GM18861 (cell line): ENCODE data around the gene TENM4.

Experiments
- ATAC-seq: cut with Tn5 transposase; IDR thresholded peaks from one replicate; pipeline ENCODE4 v1.9.1; 2021; ENCODE audit not compliant: unreplicated experiment

TENM4 gene

GRCh38 chr11:79449040-79449439, 8.2 kb upstream of the TENM4 start:
- no peak for ATAC-seq

GRCh38 chr11:79447038-79447786, 6.4 kb upstream of the TENM4 start:
- no peak for ATAC-seq

DNA sequence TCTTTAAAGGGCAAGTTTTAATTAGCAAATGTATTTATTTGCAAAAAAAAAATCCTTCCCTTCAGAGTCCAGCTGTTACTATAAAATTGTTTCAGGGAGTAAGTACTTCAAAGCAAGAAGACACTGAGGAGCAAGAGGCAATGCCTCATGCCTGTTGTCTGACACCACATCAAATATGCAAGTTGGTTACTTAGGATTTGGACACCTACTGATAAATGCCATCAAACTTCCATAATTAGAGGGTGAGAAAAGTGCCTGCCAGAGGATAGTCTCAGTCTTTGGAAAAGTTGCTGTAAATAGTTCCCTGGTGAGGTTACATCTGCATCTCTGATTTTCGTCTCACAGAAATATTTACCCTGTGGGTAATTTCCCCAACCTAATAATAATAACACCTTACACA, 4.1 kb upstream of the TENM4 start:
- no peak for ATAC-seq

DNA sequence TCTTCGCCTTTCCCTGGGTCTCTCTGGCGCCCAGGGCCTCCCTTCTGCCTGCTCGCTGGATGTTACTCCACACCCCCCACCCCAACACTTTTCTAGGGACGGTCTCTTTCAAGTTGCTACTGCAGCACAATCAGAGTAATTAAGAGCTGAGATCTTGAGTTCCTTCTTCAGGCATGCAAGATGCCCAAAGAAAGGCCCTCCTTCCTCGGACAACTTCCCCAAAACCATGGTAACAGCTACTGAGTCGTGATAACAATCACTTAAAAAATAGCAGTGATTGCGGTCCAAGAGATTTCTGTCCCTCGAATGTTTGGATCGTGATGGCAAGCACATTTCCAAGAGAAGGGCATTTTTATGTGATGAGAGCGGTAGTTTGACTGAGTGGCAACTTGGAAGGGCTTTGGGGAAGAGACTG, 638 bp upstream of the TENM4 start:
- no peak for ATAC-seq

- ATAC-seq, result no peak
Observed at GRCh38 chr11:79439886-79440570, 802 bp downstream of the TENM4 start.

DNA sequence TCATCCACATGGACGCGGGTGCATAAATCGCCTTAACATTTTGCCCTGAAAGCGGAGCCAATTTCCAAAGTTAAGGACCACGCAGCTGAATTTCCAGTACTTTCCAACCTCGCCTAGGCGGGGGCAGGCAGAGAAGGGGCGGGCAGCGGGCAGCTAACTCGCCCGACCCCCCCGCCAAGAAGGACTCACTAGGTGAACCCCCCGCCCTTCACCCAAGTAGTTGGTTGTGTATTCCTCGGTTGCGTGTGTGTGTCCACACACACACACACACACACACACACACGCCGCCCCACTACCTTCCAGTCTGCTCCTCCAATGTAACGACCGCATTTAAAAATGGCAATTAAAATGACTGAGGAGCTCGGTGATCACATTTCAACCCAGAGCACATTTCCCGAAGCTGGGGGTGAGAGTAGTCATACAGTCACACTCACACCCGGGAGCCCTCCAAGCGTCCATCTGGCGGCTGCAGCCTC, 1.4 kb downstream of the TENM4 start:
- no peak for ATAC-seq

DNA sequence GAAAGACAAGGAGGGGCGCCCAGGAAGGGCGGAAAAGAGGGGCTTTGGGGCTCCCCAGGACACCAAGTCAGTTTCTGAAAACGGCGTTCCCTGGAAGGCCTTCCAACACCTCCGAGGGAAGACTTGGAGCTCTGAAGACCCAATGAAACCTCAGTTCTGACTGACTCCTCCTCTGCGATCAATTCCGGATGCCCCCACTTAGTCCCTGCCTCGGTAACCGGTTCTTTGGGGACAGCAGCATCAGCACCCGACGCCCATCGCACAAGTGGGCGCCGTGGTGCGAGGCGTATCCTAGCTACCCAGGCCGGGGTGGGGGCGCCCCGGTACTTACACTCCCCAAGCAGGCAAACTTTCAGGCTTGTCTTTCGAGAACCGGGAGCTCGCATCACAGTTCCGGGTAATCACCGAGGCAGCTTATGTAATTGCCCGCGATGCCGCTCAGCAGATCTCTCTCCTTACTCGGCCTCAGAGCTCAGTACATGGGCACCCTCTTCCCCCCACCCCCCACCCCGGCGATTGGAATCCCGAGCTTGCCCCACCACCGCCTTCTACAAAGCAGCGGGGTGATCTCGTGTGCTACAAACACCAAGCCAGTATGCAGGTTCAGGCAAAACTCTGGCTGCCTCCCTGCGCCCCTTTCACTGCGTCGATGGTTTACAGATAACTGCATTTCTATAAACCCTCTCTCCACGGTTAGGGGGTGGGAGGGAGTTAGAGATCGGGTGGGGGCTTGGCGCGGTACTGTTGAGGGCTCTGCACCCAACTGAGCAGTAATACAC, 2.0 kb downstream of the TENM4 start:
- no peak for ATAC-seq

- no peak for ATAC-seq
Observed at GRCh38 chr11:79437981-79438630, 2.7 kb downstream of the TENM4 start.

GRCh38 chr11:79437278-79437980, 3.4 kb downstream of the TENM4 start:
- no peak for ATAC-seq

GRCh38 chr11:79436919-79437277, 3.9 kb downstream of the TENM4 start:
- no peak for ATAC-seq

DNA sequence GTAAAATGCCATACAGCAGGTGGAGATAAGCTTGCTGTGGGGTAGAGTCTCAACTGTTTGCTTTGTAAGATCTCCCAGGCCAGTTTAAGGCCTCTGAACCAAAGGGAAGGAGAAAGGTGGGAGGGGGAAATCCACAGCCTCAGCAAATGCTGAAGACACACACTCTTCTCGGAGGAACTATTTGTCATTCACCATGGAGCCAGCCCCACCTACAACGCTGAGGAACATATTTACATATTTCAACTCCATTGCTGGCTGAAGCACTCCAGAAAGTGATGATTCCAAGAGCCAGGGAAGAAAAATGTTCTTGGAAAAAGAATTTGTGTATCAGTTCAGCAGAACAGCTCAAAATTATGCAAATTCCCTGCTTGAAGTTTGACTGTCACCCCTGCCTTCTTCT, 6.5 kb downstream of the TENM4 start:
- ATAC-seq, result no peak

- ATAC-seq, result no peak
Observed at GRCh38 chr11:79432138-79432537, 8.7 kb downstream of the TENM4 start.

DNA sequence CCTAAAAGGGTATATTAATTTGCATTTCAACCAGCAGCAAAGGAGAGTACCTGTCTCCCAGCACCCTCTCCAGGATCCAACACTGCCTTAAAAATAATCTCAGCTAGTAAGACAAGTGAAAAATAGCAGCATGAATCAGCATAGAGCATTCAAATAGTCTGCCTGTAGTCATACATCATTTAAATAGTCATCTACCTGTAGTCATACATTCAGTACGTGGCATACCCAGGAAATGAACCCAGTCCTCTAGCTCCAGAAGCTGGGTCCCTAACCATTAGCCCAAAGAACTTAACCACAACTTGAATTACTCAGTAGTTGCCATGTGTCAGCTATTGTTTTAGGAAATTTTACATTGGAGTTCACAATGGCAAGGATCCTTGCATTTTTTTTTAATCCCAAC, 9.3 kb downstream of the TENM4 start:
- no peak for ATAC-seq

GRCh38 chr11:79430280-79430679, 10.6 kb downstream of the TENM4 start:
- ATAC-seq, result no peak

GRCh38 chr11:79428406-79428805, 12.4 kb downstream of the TENM4 start:
- ATAC-seq, result no peak

- ATAC-seq, result no peak
Observed at GRCh38 chr11:79427611-79428327, 13.1 kb downstream of the TENM4 start.

GRCh38 chr11:79427126-79427525, 13.7 kb downstream of the TENM4 start:
- no peak for ATAC-seq

DNA sequence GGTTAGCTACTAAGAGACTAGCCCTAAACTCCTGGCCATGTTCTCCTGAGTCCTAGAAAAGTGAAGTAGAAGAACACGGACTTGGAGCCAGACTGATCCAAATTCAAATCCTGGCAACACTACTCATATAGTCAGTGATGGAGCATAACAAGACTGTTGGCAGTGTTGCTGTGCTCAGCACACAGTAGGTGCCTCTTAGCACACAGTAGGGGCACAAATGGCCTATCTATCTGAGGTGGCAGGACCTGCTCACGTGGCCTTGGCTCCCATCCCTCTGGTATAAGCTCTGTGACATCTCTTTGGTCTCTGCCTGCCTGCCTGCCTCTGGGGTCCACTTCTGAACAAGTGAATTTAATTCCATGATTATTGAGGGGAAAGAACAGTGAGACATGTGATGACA, 15.4 kb downstream of the TENM4 start:
- no peak for ATAC-seq

DNA sequence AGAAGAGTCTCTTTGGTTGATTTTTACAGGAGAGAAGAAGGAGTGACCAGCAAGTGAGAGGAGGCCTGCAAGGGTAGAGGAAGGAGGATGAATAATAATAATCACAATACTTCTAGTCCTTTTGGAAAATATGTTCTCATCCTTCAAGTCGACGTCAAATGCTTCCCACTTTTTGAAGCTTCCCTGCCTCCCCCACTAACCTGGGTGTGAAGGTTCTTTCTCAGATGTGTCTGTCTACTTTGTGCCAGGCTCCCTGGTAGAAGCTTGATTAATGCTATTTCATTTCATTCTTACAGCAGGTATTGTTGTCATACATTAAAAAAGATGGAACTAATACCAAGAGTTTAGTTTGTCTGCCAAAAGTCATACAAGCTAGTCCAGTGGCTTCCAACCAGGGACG, 17.1 kb downstream of the TENM4 start:
- no peak for ATAC-seq

DNA sequence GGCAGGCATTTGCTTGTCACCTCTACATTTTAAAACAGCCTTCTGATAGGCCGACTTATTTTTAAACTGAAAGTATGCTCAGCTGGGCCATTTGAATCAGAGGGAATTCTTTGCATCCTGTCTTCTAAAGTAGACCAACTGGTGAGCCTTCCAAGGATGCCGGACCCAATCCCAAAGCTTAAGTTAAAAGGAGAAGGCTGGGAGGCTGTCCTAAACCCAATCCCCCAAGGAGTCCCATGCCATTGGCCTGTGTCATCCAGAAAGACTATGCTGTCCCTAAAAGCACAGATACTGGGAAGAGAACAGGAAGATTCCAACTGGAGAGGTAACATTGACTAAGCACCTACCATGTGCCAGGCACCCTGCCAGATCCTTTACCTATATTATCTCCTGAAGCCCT, 18.0 kb downstream of the TENM4 start:
- ATAC-seq, result no peak
